Measurements from ENCODE around the gene GTPBP4.

Gene GTPBP4

DNA sequence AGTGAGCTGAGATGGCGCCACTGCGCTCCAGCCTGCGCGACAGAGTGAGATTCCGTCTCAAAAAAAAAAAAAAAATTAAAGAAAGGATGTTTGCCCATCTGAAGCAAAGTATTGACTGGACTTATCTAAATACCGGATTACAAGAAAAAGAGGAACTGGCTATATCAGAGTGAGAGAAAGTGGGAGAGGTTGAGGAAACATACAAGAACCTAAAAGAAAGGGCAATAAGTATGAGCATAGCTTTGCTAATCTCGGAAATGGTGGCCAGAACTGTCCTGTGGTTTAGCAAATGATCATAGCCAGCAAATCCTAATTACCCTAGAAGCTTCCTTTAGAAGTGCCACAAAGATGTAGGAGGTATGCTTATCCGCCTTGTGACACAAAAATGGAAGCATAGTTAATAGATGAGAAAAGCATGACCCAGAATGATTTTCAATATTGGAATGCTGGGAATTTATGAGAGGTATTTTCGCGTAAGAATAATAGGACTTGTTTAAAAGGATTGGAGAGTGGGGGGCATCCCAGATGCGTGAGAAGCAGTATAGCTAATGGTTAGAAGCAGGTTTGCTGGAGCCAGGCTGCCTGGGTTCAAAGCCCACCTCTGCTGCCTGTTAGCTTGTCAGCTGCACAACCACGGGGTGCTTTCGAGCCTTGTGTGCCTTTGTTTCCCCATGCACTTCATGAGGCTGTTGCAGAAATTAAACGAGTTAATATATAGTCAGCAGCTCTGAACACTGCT, 1.2 kb upstream of the GTPBP4 start:
- peaks cover 16% of the 10 kb centered on the region for H3K36me3 Mint-ChIP-seq (ENCODE audit: insufficient read depth)
- H3K27ac Mint-ChIP-seq (ENCODE audit: low read depth) = peak overlapping the region; percentile 94
- DNase-seq (ENCODE audit: low spot score in 2 of 2) = no peak
- no peaks in the 10 kb centered on the region for H3K9me3 Mint-ChIP-seq
- H3K27me3 Mint-ChIP-seq = no peaks in the 10 kb centered on the region
- no peak for ATAC-seq (replicated peaks; ENCODE audit: extremely low read depth, poor library complexity, severe bottlenecking)
- peaks cover 30% of the 10 kb centered on the region for H3K4me1 Mint-ChIP-seq
- peak overlapping the region; percentile 94 for H3K4me3 Mint-ChIP-seq

DNA sequence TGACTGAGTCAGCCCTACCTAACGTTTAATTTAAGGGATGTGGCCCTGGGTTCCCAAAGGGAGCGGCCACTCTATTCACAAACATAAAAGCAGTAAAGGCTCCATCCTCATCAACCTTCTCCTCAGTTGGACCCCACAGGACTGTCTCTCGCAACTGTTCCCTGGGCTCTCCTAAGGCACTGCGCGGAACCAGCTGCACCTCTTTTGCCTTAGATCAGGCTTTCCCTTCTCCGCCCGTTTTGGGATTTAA, 689 bp upstream of the GTPBP4 start:
- peak overlapping the region; percentile 94 for H3K4me3 Mint-ChIP-seq
- H3K27me3 Mint-ChIP-seq = no peaks in the 10 kb centered on the region
- H3K27ac Mint-ChIP-seq (ENCODE audit: low read depth) = peak overlapping the region; percentile 94
- ATAC-seq (replicated peaks; ENCODE audit: extremely low read depth, poor library complexity, severe bottlenecking) (peak; percentile 6), DNase-seq (ENCODE audit: low spot score in 2 of 2) (no peak)
- peaks cover 20% of the 10 kb centered on the region for H3K36me3 Mint-ChIP-seq (ENCODE audit: insufficient read depth)
- peaks cover 30% of the 10 kb centered on the region for H3K4me1 Mint-ChIP-seq
- no peaks in the 10 kb centered on the region for H3K9me3 Mint-ChIP-seq

DNA sequence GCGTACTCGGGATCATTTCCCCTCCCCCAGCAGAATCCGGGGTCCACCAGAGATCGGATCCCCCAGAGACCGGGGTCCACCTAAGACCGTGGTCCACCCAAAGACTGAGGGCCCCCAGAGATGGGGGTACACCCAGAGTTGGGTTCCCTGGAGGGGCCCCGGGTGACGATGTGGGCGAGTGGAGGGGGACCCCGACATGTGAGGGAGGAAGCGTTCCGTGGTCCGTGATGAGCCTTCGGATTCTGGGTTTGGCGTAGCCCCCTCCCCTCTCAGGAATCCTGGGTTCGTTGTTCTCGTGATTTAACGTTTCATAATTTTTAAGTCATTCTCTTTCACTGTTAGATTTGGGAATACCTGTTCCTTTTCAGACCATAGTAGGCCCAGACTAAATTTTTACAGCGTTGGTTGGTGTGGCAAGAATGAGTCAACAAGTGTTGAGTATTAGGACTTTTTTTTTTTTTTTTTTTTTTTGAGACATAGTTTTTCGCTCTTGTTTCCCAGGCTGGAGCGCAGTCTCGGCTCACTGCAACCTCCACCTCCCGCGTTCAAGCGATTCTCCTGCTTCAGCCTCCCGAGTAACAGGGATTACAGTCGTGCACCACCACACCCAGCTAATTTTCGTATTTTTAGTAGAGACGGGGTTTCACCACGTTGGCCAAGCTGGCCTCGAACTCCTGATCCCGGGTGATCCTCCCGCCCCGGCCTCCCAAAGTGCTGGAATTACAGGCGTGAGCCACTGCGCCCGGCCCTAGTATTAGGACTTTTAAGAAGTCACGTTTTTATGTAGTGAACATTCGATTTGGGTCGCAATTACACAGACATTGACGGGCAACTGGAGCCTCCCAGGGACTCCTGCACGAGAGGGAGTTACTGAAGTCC, 672 bp downstream of the GTPBP4 start:
- Mint-ChIP-seq H3K27me3 (no peaks in the 10 kb centered on the region), H3K27ac (ENCODE audit: low read depth) (peak overlapping the region; percentile 94), H3K9me3 (no peaks in the 10 kb centered on the region), H3K4me1 (peaks cover 30% of the 10 kb centered on the region), H3K4me3 (peak overlapping the region; percentile 94), H3K36me3 (ENCODE audit: insufficient read depth) (peaks cover 27% of the 10 kb centered on the region)
- DNase-seq (ENCODE audit: low spot score in 2 of 2) = no peak
- ATAC-seq (replicated peaks; ENCODE audit: extremely low read depth, poor library complexity, severe bottlenecking) = peak; percentile 3

DNA sequence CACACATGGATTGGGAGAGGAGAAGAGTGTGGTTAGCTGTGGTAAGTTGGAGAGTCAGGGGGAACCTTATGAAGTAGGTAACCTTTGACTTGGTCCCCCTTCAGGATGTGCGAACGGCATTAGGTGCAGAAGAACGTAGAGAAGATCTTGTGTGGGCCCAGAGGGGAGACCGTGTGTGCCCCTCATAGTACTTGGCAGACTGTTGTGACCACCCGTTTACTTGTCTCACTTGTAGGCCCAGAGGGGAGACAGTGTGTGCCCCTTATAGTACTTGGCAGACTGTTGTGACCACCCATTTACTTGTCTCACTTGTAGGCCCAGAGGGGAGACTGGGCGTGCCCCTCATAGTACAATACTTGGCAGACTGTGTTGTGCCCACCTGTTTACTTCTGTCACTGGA, 2.6 kb downstream of the GTPBP4 start:
- DNase-seq (ENCODE audit: low spot score in 2 of 2) (no peak), ATAC-seq (replicated peaks; ENCODE audit: extremely low read depth, poor library complexity, severe bottlenecking) (no peak)
- Mint-ChIP-seq H3K36me3 (ENCODE audit: insufficient read depth) (peaks cover 44% of the 10 kb centered on the region), H3K27ac (ENCODE audit: low read depth) (peak overlapping the region; percentile 94), H3K9me3 (no peaks in the 10 kb centered on the region), H3K4me1 (peaks cover 43% of the 10 kb centered on the region), H3K4me3 (no peak overlapping the region), H3K27me3 (no peaks in the 10 kb centered on the region)

DNA sequence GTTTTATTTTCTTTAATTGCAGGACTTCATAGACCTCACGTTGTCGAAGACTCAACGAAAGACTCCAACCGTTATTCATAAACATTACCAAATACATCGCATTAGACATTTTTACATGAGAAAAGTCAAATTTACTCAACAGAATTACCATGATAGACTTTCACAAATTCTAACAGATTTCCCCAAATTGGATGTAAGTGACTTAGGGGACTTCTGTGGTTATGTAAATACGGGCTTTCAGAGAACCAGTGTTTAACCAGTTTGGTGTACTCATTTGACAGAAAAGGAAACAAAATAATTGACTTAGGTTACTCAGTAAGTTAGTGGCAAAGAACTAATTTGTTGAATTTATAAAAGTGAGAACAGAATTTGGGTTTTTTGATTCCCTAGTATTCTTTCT, 4.2 kb downstream of the GTPBP4 start:
- Mint-ChIP-seq H3K36me3 (ENCODE audit: insufficient read depth) (peaks cover 56% of the 10 kb centered on the region), H3K4me3 (no peak overlapping the region), H3K9me3 (no peaks in the 10 kb centered on the region), H3K4me1 (peaks cover 43% of the 10 kb centered on the region), H3K27ac (ENCODE audit: low read depth) (peak overlapping the region; percentile 29), H3K27me3 (no peaks in the 10 kb centered on the region)
- no peak for DNase-seq (ENCODE audit: low spot score in 2 of 2)
- ATAC-seq (replicated peaks; ENCODE audit: extremely low read depth, poor library complexity, severe bottlenecking) = no peak

DNA sequence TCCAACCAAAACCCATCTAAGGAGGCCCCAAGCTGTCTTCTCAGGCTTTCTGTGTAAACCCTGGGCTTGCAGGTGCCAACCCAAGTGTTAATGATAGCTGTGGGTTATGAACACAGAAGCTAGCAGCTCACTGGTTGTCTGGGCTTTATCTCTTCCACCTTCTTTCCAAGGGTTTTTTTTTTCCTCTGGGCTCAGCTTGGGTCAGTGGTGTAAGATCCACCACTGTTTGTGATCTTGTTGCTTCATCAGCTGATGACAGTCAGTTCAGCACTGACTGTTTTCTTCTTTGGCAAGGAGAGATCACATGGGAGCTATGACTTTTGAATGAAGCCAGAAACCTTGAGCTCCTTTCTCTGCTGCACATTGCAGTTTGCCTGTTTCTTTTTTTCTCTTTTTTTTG, 4.6 kb downstream of the GTPBP4 start:
- Mint-ChIP-seq H3K27me3 (no peaks in the 10 kb centered on the region), H3K9me3 (no peaks in the 10 kb centered on the region), H3K4me1 (peaks cover 43% of the 10 kb centered on the region), H3K36me3 (ENCODE audit: insufficient read depth) (peaks cover 60% of the 10 kb centered on the region), H3K27ac (ENCODE audit: low read depth) (no peak overlapping the region), H3K4me3 (no peak overlapping the region)
- DNase-seq (ENCODE audit: low spot score in 2 of 2) = no peak
- no peak for ATAC-seq (replicated peaks; ENCODE audit: extremely low read depth, poor library complexity, severe bottlenecking)

DNA sequence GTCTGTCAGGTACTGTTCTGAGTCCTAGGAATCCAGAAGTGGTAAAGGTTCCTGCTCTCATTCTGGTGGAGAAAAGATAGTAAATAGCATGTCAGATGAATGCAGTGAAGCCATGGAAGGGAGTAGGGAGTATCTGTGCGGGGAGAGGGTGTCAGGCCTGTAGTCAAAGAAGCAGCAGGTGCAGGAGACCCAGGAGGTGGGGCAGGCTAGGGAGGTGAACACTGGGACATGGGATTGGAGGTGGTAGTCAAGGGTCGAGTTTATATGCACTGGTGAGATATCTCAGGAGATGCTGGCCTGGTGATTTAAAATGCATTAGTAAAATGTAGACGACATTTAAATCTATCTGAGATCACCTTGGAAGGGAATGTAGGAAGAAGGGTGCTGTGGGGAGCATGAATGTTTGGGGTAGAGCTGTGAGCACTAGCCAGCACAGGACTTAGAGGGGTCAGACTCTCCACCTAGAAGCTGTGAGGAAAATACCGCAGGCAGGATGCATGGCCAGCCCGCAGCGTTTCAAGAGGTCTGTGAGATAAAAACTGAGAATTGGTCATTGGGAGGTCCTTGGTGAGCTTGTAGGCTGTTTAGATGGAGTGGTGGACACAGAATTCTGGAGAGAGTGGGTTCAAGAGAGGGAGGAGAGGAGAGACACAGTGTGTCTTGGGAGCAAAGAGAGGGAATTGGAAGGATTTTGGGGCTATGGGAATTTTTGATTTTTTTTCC, 6.8 kb downstream of the GTPBP4 start:
- Mint-ChIP-seq H3K4me3 (no peak overlapping the region), H3K27ac (ENCODE audit: low read depth) (peak overlapping the region; percentile 46), H3K4me1 (peaks cover 27% of the 10 kb centered on the region), H3K36me3 (ENCODE audit: insufficient read depth) (peaks cover 68% of the 10 kb centered on the region), H3K27me3 (no peaks in the 10 kb centered on the region), H3K9me3 (no peaks in the 10 kb centered on the region)
- ATAC-seq (replicated peaks; ENCODE audit: extremely low read depth, poor library complexity, severe bottlenecking) = no peak
- no peak for DNase-seq (ENCODE audit: low spot score in 2 of 2)

DNA sequence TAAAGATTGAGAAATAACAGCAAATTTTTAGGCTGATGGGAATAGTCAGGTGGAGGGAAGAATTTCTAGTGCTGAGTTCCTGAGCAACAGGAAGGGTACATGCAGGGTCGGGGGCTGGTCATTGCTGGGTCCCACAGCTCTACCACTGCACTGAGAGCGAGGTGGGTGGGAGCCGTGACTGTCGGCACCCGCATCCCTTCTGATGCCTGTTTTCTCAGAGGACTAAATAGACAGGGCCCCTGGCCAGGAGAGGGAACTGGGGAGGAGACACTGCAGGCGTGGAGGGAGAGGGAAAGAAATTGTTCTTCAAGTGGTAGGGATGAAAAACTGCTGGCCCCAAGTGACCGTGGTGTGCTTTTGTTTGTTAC, 7.3 kb downstream of the GTPBP4 start:
- Mint-ChIP-seq H3K27ac (ENCODE audit: low read depth) (peak overlapping the region; percentile 46), H3K27me3 (no peaks in the 10 kb centered on the region), H3K36me3 (ENCODE audit: insufficient read depth) (peaks cover 72% of the 10 kb centered on the region), H3K9me3 (no peaks in the 10 kb centered on the region), H3K4me3 (no peak overlapping the region), H3K4me1 (peaks cover 22% of the 10 kb centered on the region)
- DNase-seq (ENCODE audit: low spot score in 2 of 2) (no peak), ATAC-seq (replicated peaks; ENCODE audit: extremely low read depth, poor library complexity, severe bottlenecking) (no peak)

DNA sequence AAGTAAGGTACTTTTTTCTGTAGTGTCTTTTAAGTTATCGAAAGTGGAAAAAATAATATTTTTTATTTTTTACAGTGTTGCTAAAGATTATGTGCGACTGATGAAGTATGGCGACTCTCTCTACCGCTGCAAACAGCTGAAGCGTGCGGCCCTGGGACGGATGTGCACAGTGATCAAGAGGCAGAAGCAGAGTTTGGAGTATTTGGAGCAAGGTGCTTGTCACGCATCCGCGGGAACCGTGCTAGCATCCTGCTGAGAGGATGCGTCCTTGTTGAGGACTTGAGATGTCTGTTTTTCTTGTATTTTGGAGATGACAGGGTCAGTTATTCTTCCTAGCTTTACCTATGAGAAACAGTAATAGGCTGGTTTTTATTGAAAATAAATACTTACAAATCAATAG, 7.8 kb downstream of the GTPBP4 start:
- Mint-ChIP-seq H3K36me3 (ENCODE audit: insufficient read depth) (peaks cover 74% of the 10 kb centered on the region), H3K4me1 (peaks cover 17% of the 10 kb centered on the region), H3K27ac (ENCODE audit: low read depth) (peak overlapping the region; percentile 46), H3K27me3 (no peaks in the 10 kb centered on the region), H3K4me3 (no peak overlapping the region), H3K9me3 (no peaks in the 10 kb centered on the region)
- ATAC-seq (replicated peaks; ENCODE audit: extremely low read depth, poor library complexity, severe bottlenecking) (no peak), DNase-seq (ENCODE audit: low spot score in 2 of 2) (no peak)

DNA sequence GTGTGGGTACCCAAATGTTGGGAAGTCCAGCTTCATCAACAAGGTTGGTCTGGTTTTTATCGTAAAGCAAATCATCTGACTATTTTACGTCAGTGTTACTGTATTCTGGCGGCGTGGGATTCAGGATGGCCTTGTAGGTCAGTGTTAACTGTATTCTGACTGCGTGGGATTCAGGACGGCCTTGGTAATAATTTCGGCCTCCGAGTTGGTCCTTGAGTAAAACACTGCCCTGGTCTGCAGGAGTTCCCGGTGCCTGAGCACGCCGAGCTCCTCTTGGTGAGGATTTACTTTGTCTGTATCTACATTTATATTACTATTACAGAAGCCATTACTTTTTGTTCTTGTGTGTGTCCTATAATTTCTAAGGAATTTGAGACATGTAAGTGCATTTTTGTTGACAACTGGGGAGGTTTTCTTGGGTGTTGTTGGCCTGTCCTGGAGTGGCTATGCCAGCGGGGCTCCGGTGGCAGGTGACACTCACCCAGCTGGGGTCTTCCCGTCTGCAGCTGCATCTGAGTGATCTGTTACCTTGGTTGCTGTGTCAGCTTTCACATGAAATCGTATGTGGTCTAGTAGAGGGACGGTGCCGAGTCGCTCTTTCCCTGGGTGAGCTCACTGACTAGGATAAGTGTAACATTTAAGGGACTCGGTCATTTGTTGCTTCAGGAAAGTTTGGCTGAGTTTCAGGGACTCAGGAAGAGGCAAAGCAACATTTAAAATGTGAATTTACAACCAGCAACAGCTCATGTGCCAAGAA, 9.2 kb downstream of the GTPBP4 start:
- Mint-ChIP-seq H3K4me1 (peaks cover 13% of the 10 kb centered on the region), H3K27me3 (no peaks in the 10 kb centered on the region), H3K36me3 (ENCODE audit: insufficient read depth) (peaks cover 85% of the 10 kb centered on the region), H3K9me3 (no peaks in the 10 kb centered on the region), H3K4me3 (no peak overlapping the region), H3K27ac (ENCODE audit: low read depth) (no peak overlapping the region)
- DNase-seq (ENCODE audit: low spot score in 2 of 2) = no peak
- ATAC-seq (replicated peaks; ENCODE audit: extremely low read depth, poor library complexity, severe bottlenecking) = no peak

DNA sequence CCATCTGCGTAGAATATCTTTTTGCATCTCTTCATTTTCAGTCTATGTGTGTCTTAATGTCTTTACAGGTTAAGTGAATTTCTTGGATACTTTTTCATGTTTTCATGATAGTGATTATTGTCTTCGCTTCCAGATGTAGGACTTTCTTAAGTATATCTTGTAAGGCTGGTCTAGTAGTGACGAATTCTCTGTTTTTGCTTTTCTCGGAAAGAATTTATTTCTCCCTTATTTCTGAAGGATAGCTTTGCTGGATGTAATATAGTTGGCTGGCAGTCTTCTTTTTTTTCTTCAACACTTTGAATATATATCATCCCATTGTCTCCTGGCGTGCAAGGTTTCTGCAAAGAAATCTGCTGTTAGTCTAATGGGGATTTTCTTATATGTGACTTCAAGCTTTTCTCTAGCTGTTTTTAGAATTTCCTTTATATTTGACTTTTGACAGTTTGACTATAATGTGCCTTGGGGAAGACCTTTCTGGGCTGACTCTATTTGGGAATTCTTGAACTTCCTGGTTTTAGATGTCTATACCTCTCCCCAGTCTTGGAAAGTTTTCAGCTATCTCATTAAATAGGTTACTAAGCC, 14.3 kb downstream of the GTPBP4 start:
- ATAC-seq (replicated peaks; ENCODE audit: extremely low read depth, poor library complexity, severe bottlenecking) (no peak), DNase-seq (ENCODE audit: low spot score in 2 of 2) (no peak)
- Mint-ChIP-seq H3K9me3 (no peaks in the 10 kb centered on the region), H3K4me3 (no peak overlapping the region), H3K27ac (ENCODE audit: low read depth) (no peak overlapping the region), H3K36me3 (ENCODE audit: insufficient read depth) (peaks cover 87% of the 10 kb centered on the region), H3K27me3 (no peaks in the 10 kb centered on the region), H3K4me1 (peaks cover 6% of the 10 kb centered on the region)
